OCI-LY3 (cell line): ENCODE data around the gene SCN1B.
"Not testable (repeated sequence)": the region's sequence is repeated elsewhere in the genome, so short reads cannot be mapped to it uniquely, and the experiment has no call there.

ENCODE experiments used
- H2AFZ ChIP-seq: fragments of 200-600, 300-600 bp; shearing (Covaris generic); 2 replicates; pipeline ENCODE4 v1.6.0; 2014; ENCODE audit warnings: antibody characterized with exemption, low read depth, low read length
- H3K27ac ChIP-seq: fragments of 200-600, 300-600 bp; sonication (generic); 2 replicates; pipeline ENCODE4 v1.5.1; 2014; ENCODE audit warnings: mild to moderate bottlenecking, low read length, moderate library complexity, mixed read lengths
- H3K27me3 ChIP-seq: fragments of 200-600, 300-600 bp; sonication (generic); 2 replicates; pipeline ENCODE4 v1.6.1; 2014; ENCODE audit warnings: low read depth, low read length, mixed read lengths
- H3K36me3 ChIP-seq: fragments of 200-600, 300-600 bp; sonication (generic); replicated peaks from 2 replicates; pipeline ENCODE3; 2014; ENCODE audit warnings: low read depth, low read length, mixed read lengths
- H3K4me1 ChIP-seq: fragments of 300-600, 200-600 bp; sonication (generic); 2 replicates; pipeline ENCODE4 v1.6.1; 2014; ENCODE audit warnings: low read length, mixed read lengths
- H3K4me2 ChIP-seq: fragments of 200-600, 300-600 bp; sonication (generic); 2 replicates; pipeline ENCODE4 v1.6.1; 2014; ENCODE audit warnings: low read length, mixed read lengths
- H3K4me3 ChIP-seq: fragments of 300-600, 200-600 bp; sonication (generic); 2 replicates; pipeline ENCODE4 v1.5.1; 2014; ENCODE audit warnings: antibody characterized with exemption, mild to moderate bottlenecking, low read length, moderate library complexity
- H3K79me2 ChIP-seq: fragments of 300-600, 200-600 bp; shearing (Covaris generic); 2 replicates; pipeline ENCODE4 v1.6.1; 2014; ENCODE audit warnings: mild to moderate bottlenecking, low read length, mixed read lengths
- H3K9ac ChIP-seq: fragments of 300-600, 200-600 bp; shearing (Covaris generic); 2 replicates; pipeline ENCODE4 v1.6.0; 2014; ENCODE audit warnings: mild to moderate bottlenecking, low read length, moderate library complexity
- H3K9me3 ChIP-seq: fragments of 200-600, 300-600 bp; shearing (Covaris generic); 2 replicates; pipeline ENCODE4 v1.6.1; 2014; ENCODE audit warnings: low read length, mixed read lengths; ENCODE audit not compliant: insufficient read depth
- H4K20me1 ChIP-seq: fragments of 200-600, 300-600 bp; sonication (generic); 2 replicates; pipeline ENCODE4 v1.6.1; 2016; ENCODE audit warnings: low read length, mixed read lengths; ENCODE audit not compliant: insufficient read depth
- CTCF ChIP-seq: fragments of 200-600, 300-600 bp; sonication (generic); IDR thresholded peaks from 2 replicates; pipeline ENCODE4 v1.5.1; 2014; ENCODE audit warnings: antibody characterized with exemption, low read length, low read depth
- EZH2phosphoT487 ChIP-seq: fragments of 200-600 bp; shearing (Covaris generic); IDR thresholded peaks from 2 replicates; pipeline ENCODE4 v1.6.1; 2018; ENCODE audit warnings: antibody characterized with exemption, mixed run types, low read depth

Gene SCN1B

GRCh38 chr19:35006342-35006998 lies 23.8 kb upstream of the SCN1B start:
- H3K79me2 ChIP-seq: peaks cover 55% of the 10 kb centered on the region
- no peaks in the 10 kb centered on the region for H3K27me3 ChIP-seq
- H3K27ac ChIP-seq: no peak overlapping the region
- 0 out of 2 replicates have a peak, but pooled peaks cover 5% of the 10 kb centered on the region for H3K4me1 ChIP-seq
- no peak overlapping the region for H3K9ac ChIP-seq
- H2AFZ ChIP-seq: no peak overlapping the region
- no peak overlapping the region for H3K4me2 ChIP-seq
- H3K9me3 ChIP-seq: no peaks in the 10 kb centered on the region
- TF ChIP-seq CTCF: no peak
- TF ChIP-seq EZH2phosphoT487: no peak
- H3K36me3 ChIP-seq: peaks cover 42% of the 10 kb centered on the region
- no peak overlapping the region for H3K4me3 ChIP-seq
- H4K20me1 ChIP-seq: peaks cover 39% of the 10 kb centered on the region

GRCh38 chr19:35006999-35007365 lies 23.3 kb upstream of the SCN1B start:
- Histone ChIP-seq H3K9ac (no peak overlapping the region), H3K36me3 (peaks cover 44% of the 10 kb centered on the region), H3K4me2 (no peak overlapping the region), H4K20me1 (peaks cover 36% of the 10 kb centered on the region), H3K27me3 (no peaks in the 10 kb centered on the region), H2AFZ (no peak overlapping the region), H3K27ac (no peak overlapping the region), H3K4me1 (0 out of 2 replicates have a peak, but pooled peaks cover 2% of the 10 kb centered on the region), H3K9me3 (no peaks in the 10 kb centered on the region), H3K79me2 (peaks cover 50% of the 10 kb centered on the region), H3K4me3 (no peak overlapping the region)
- TF ChIP-seq EZH2phosphoT487 (no peak), CTCF (no peak)

- H3K4me1 ChIP-seq, H3K27me3 ChIP-seq, H3K9ac ChIP-seq, H3K27ac ChIP-seq, H3K9me3 ChIP-seq, H3K4me3 ChIP-seq, H2AFZ ChIP-seq, H3K4me2 ChIP-seq: not testable (repeated sequence)
- Histone ChIP-seq H3K79me2 (peaks cover 45% of the 10 kb centered on the region), H4K20me1 (peaks cover 34% of the 10 kb centered on the region), H3K36me3 (peaks cover 45% of the 10 kb centered on the region)
Observed at GRCh38 chr19:35007427-35007826, 22.8 kb upstream of the SCN1B start.

- no peaks in the 10 kb centered on the region for H3K9me3 ChIP-seq
- peaks cover 19% of the 10 kb centered on the region for H4K20me1 ChIP-seq
- H3K79me2 ChIP-seq: peaks cover 31% of the 10 kb centered on the region
- H3K27ac ChIP-seq: no peak overlapping the region
- H3K27me3 ChIP-seq: no peaks in the 10 kb centered on the region
- no peak overlapping the region for H3K4me2 ChIP-seq
- no peak overlapping the region for H3K9ac ChIP-seq
- H3K4me3 ChIP-seq: no peak overlapping the region
- H2AFZ ChIP-seq: no peak overlapping the region
- H3K36me3 ChIP-seq: peaks cover 44% of the 10 kb centered on the region
- no peak for TF ChIP-seq CTCF
- TF ChIP-seq EZH2phosphoT487: no peak
- H3K4me1 ChIP-seq: peaks cover 5% of the 10 kb centered on the region
Observed at GRCh38 chr19:35008891-35009341, 21.4 kb upstream of the SCN1B start.
